ENCODE data around the gene PIGQ.

GRCh38 chr16:583470-583814, 13.7 kb downstream of the PIGQ start:
- TF ChIP-seq CTCF (IDR thresholded peaks at IDR 0.05): no peak
- TF ChIP-seq POLR2A (IDR thresholded peaks at IDR 0.05): no peak
